ENCODE data around the gene SRL. TPM values are rescaled to one million over a fixed set of nuclear protein-coding genes. Genes with fewer than 3 reads are reported as not detected.

The SRL gene
- total RNA-seq, 1 donor from 2014 or later: not detected

GRCh38 chr16:4205971-4206370, 35.9 kb downstream of the SRL start:
- Mint-ChIP-seq H3K9me3 (ENCODE audit: unreplicated experiment) (no peaks in the 10 kb centered on the region), H3K4me3 (ENCODE audit: unreplicated experiment) (no peak overlapping the region), H3K36me3 (ENCODE audit: unreplicated experiment) (no peaks in the 10 kb centered on the region), H3K4me1 (ENCODE audit: unreplicated experiment) (no peaks in the 10 kb centered on the region), H3K27ac (ENCODE audit: unreplicated experiment) (no peak overlapping the region), H3K27me3 (ENCODE audit: unreplicated experiment) (no peaks in the 10 kb centered on the region)
- no peak for TF ChIP-seq CTCF (IDR thresholded peaks at IDR 0.05)
- DNase-seq (ENCODE audit: extremely low spot score, unreplicated experiment): no peak

- no peaks in the 10 kb centered on the region for H3K36me3 Mint-ChIP-seq (ENCODE audit: unreplicated experiment)
- H3K4me3 Mint-ChIP-seq (ENCODE audit: unreplicated experiment): no peak overlapping the region
- H3K27ac Mint-ChIP-seq (ENCODE audit: unreplicated experiment): no peak overlapping the region
- H3K9me3 Mint-ChIP-seq (ENCODE audit: unreplicated experiment): no peaks in the 10 kb centered on the region
- TF ChIP-seq CTCF (IDR thresholded peaks at IDR 0.05): no peak
- peaks cover 8% of the 10 kb centered on the region for H3K4me1 Mint-ChIP-seq (ENCODE audit: unreplicated experiment)
- DNase-seq (ENCODE audit: extremely low spot score, unreplicated experiment): no peak
- no peaks in the 10 kb centered on the region for H3K27me3 Mint-ChIP-seq (ENCODE audit: unreplicated experiment)
Observed at GRCh38 chr16:4204521-4204920, 37.4 kb downstream of the SRL start.

DNA sequence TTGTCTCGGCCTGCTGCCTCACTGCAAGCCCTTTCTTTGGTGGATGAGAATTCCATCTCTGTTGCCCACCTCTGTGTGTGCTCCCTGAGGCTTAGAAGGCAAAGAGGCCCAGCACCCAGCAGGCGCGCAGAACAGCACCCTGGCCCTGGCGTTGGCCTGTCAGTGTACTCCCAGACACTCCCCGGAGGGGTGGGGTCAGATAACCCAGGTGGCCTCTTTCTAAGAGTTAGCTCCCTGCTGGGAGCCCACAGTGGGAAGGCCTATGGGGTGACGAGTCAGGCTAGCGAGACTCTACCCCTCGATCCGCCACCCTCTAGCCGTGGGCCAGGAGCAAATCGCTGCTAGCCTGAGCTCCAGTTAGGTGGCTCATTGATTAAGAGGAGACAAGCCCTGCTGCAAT, 38.1 kb downstream of the SRL start:
- no peak overlapping the region for H3K27ac Mint-ChIP-seq (ENCODE audit: unreplicated experiment)
- TF ChIP-seq CTCF (IDR thresholded peaks at IDR 0.05): no peak
- no peaks in the 10 kb centered on the region for H3K27me3 Mint-ChIP-seq (ENCODE audit: unreplicated experiment)
- H3K36me3 Mint-ChIP-seq (ENCODE audit: unreplicated experiment): no peaks in the 10 kb centered on the region
- no peaks in the 10 kb centered on the region for H3K9me3 Mint-ChIP-seq (ENCODE audit: unreplicated experiment)
- peaks cover 8% of the 10 kb centered on the region for H3K4me1 Mint-ChIP-seq (ENCODE audit: unreplicated experiment)
- H3K4me3 Mint-ChIP-seq (ENCODE audit: unreplicated experiment): no peak overlapping the region
- no peak for DNase-seq (ENCODE audit: extremely low spot score, unreplicated experiment)

DNA sequence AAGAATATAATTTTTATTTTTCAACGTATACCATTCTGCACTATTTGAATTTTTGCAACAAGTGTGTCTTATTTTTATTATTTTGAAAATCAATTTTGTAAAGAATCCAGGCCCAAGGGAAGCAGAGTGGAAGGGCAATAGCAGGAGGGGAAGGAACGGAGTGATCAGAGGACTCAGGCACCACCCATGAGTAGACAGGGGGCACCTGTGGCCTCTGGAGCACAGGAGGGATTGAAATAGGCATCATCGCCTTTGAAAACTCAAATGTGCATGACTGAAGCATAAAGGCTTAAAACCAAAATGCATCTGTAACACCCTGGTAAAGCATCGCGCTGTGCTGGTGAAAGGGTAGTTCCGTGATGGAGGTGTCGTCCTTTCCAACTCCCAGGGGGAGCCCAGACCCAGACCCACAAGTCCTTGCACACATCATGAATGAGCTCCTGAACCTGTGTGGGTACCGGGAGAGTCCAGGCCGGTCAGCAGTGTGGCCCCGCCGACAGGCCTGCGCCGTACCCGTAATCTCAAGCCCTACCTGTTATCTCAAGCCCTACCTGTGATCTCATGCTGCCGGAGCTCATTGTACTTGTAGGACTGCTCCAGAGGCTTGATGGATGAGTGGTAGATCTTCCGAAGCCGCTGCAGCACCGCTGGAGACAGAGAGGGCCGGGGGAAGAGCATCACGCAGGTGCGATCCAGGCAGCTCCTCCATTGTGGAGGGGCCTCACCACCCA, 39.1 kb downstream of the SRL start:
- TF ChIP-seq CTCF (IDR thresholded peaks at IDR 0.05): no peak
- H3K27me3 Mint-ChIP-seq (ENCODE audit: unreplicated experiment): no peaks in the 10 kb centered on the region
- H3K9me3 Mint-ChIP-seq (ENCODE audit: unreplicated experiment): no peaks in the 10 kb centered on the region
- DNase-seq (ENCODE audit: extremely low spot score, unreplicated experiment): no peak
- no peaks in the 10 kb centered on the region for H3K36me3 Mint-ChIP-seq (ENCODE audit: unreplicated experiment)
- no peak overlapping the region for H3K4me3 Mint-ChIP-seq (ENCODE audit: unreplicated experiment)
- no peak overlapping the region for H3K27ac Mint-ChIP-seq (ENCODE audit: unreplicated experiment)
- H3K4me1 Mint-ChIP-seq (ENCODE audit: unreplicated experiment): peaks cover 8% of the 10 kb centered on the region

GRCh38 chr16:4200781-4201137, 41.1 kb downstream of the SRL start:
- no peaks in the 10 kb centered on the region for H3K36me3 Mint-ChIP-seq (ENCODE audit: unreplicated experiment)
- no peak overlapping the region for H3K4me3 Mint-ChIP-seq (ENCODE audit: unreplicated experiment)
- DNase-seq (ENCODE audit: extremely low spot score, unreplicated experiment): no peak
- H3K9me3 Mint-ChIP-seq (ENCODE audit: unreplicated experiment): no peaks in the 10 kb centered on the region
- no peak for TF ChIP-seq CTCF (IDR thresholded peaks at IDR 0.05)
- H3K27ac Mint-ChIP-seq (ENCODE audit: unreplicated experiment): no peak overlapping the region
- no peaks in the 10 kb centered on the region for H3K27me3 Mint-ChIP-seq (ENCODE audit: unreplicated experiment)
- peaks cover 8% of the 10 kb centered on the region for H3K4me1 Mint-ChIP-seq (ENCODE audit: unreplicated experiment)
